ENCODE measurements around the gene BEND6.

The BEND6 gene

GRCh38 chr6:56940977-56941376 is 13.9 kb upstream of the BEND6 start:
- no peak for DNase-seq (ENCODE audit: low spot score)

GRCh38 chr6:56944661-56945060 is 10.2 kb upstream of the BEND6 start:
- DNase-seq (ENCODE audit: low spot score), result no peak

GRCh38 chr6:56946368-56946767 is 8.5 kb upstream of the BEND6 start:
- DNase-seq (ENCODE audit: low spot score), result no peak

DNA sequence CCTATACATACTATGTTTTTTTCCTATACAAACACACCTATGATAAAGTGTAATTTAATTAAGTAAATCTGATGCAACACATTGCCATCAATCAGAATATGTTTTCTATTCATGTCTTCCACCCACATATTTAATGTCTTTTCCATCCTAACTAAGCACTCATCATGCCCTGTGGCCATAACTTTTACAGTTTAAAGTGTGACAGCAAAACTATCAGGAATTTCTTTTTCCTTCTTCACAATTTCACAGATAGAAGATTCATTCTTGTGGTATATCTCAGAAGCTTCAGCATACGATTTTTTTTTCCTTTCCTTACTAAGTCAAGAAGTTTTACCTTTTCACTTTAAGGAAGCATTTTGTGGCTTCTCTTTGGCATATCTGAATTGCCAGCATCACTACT is 7.0 kb upstream of the BEND6 start:
- no peak for DNase-seq (ENCODE audit: low spot score)

GRCh38 chr6:56949265-56949664 is 5.6 kb upstream of the BEND6 start:
- DNase-seq (ENCODE audit: low spot score), result no peak

DNA sequence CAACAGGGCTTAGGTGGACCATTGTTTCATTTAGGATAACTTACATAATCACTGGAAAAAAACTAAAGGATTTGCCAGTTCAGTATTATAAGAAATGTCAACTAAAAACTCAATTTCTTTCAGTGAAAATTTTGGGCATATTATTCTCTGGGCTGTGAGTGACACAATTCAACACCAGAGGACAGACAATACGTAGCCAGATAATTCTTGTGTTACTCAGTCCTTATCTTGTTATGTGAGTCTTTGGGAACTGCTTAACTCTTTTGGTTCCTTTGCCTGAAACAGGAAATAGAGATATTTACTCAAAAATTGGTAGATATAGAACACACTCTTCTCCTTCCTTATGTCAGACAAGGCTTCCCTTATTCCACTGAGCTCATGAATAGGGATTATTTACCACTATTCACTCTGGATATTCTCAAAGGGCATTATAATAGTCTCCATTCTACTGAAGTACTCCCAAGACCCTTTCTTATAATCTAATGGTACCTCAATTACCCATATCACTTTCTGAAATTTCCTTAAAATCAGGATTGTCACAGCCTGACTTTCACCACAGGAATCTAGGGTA is 4.9 kb upstream of the BEND6 start:
- DNase-seq (ENCODE audit: low spot score), result no peak

GRCh38 chr6:56951049-56951831 is 3.7 kb upstream of the BEND6 start:
- DNase-seq (ENCODE audit: low spot score), result no peak

DNA sequence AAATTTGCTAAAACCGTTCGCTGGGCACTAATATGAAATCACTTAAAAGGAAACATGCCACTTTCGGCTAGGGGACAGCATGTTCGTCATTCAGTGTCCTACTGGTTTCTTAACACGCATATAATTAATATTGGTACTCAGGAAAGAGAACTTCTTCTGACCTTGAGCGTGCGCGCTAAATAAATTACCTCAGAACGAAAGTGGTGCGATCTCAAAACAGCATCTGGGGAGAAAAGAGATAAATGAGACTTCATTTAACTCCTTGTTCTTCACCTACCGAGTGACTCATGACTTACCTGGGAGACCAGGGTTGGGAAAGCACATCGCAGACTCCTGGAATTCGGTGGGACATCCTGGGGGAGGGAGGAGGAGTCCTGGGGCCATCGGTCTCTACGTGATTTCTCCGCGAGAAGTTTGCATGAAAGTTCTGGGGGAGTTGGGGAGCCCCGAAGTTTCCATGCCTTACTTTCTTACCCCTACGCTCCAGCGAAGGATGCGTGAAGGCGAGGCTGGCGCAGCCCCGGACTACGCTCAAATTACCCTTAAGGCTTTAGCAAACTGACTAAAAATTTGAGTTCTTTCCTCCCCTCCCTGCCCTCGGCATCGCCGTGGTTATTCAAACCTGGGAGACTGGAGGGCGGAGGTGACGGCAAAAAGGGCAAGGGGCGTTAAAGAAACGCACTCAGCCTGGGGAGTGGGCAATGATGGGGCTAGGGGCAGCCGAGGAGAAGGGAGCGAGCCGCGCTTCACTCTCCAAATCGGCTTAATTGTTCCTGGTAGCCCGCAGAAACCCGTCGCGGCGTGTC is 1.1 kb upstream of the BEND6 start:
- DNase-seq (ENCODE audit: low spot score), result no peak

DNA sequence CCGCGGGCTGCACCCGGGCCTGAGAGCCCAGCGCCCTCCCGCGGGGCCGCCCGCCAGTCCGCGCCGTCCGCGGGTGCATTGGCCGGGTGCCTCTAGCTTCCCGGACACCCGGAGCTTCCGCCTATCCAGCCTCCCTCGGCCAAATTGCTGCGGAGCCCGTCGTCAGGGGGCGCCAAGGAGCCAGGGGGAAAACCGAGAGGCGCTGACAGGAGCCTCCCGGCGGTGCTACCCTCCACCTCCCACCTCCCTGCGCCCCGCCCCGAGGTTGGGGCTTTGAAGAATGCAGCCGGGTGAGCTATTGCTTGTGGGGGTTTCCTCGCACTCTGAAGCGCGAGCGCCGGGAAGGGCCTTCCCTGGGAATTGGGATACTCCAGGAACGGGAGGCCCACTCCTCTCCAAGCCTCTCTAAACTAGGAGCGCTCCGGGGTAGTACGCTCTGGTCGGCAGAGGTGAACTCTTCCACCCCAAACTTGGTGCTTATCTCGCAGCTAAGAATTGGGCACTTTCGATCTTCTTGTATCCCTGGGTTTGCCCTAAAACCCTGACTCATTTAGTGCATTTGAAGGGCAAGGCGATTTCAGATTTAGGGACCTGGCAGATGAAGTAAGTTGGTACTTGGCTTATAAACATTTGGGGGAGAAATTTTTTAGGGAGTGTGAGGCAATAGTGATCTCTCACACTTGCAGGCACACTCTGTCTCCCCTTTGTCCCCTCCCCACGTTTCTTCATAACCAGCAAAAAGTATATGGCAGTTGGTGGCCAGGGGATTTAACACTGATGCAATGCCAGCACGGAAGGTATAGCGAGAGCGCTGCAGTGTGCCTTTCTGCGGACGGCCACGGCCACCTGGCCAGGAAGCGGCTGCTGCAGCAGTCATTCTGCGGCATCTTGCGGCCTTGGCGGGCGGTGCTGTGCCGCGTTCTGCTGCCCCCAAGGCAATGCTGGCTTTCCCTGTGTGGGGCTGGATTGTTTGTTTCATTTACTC is 556 bp downstream of the BEND6 start:
- peak; percentile 11 for DNase-seq (ENCODE audit: low spot score)

GRCh38 chr6:56956491-56956890 is 1.6 kb downstream of the BEND6 start:
- no peak for DNase-seq (ENCODE audit: low spot score)

- DNase-seq (ENCODE audit: low spot score), result no peak
Measured at GRCh38 chr6:56957856-56958255, 2.9 kb downstream of the BEND6 start.

- DNase-seq (ENCODE audit: low spot score), result no peak
Measured at GRCh38 chr6:56958481-56958880, 3.6 kb downstream of the BEND6 start.

- DNase-seq (ENCODE audit: low spot score), result no peak
Measured at GRCh38 chr6:56959094-56959493, 4.2 kb downstream of the BEND6 start.

DNA sequence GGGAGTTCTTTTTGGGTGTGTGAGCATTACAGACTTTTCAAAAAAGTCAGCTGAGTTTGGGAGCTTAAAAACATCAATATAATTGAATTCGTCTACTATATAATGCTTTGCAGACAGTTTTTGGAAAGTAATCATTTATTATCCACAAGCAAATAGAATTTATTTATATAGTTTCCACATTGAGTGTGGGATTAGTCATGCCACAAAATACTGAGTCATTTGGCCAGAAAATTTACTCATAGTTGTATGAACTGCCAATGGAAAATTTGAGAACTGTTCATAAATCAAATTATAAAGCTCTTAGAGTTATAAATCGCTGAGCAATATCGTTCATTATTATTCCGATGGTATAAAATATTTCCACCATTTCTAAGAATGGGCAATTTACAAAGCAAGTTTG is 5.0 kb downstream of the BEND6 start:
- no peak for DNase-seq (ENCODE audit: low spot score)

GRCh38 chr6:56961151-56961550 is 6.2 kb downstream of the BEND6 start:
- no peak for DNase-seq (ENCODE audit: low spot score)

GRCh38 chr6:56962441-56962840 is 7.5 kb downstream of the BEND6 start:
- no peak for DNase-seq (ENCODE audit: low spot score)

- DNase-seq (ENCODE audit: low spot score), result no peak
Measured at GRCh38 chr6:56963043-56963442, 8.1 kb downstream of the BEND6 start.

GRCh38 chr6:56963793-56964192 is 8.9 kb downstream of the BEND6 start:
- no peak for DNase-seq (ENCODE audit: low spot score)

DNA sequence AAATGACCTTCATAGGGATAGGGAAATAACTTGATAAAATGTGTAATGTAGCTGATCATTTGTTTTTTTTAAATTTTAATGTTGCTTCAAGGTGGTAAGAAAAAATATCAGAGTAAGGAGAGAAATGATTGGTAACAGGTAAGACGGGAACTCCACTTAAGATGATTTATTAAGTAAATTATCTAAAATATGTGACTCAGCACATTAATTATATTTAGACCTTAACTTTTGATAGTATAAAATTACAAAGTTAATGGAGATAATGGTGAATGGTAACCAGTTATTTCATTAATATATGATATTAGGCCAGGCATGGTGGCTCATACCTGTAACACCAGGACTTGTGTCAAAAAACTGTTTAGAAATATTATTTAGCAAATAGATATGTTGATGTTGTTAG is 10.2 kb downstream of the BEND6 start:
- DNase-seq (ENCODE audit: low spot score), result no peak

DNA sequence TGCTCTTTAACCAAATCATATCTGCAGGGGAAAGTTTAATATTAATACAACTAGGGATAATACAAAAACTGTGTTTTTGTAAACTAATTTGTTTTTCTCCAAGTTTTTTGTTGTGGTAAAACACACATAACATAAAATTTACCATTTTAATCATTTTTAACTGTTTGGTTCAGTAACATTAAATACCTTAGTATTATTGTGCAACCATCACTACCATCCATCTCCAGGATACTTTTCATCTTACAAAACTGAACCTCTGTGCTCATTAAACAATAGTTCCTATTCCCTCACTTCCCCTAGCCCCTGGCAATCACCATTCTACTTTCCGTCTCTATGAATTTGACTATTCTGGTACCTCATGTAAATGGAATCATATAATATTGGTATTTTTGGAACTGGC is 15.9 kb downstream of the BEND6 start:
- no peak for DNase-seq (ENCODE audit: low spot score)

- no peak for DNase-seq (ENCODE audit: low spot score)
Measured at GRCh38 chr6:56977192-56977591, 22.3 kb downstream of the BEND6 start.

DNA sequence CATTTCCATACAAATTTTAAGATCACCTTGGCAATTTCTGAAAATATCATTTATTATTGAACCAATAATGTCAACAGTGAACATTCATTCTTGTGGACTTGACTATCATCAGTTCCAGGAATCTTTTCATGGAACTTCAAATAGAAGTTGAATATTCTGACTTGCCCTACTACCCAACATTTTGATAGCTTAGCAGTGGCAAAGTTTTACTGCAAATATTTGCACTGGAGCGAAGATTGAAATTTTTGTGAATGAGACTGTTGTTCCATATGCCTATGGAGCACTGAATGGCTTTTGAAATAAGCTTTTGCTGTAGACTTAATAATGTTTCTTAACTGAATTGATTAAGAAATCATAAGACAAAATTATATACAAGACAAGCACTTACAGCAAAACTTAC is 23.6 kb downstream of the BEND6 start:
- no peak for DNase-seq (ENCODE audit: low spot score)

Data from CD4-positive, alpha-beta T cell treated with Interleukin-6 at 100 ng/mL for 8 hours (primary cell).